IMR-90 (cell line): ENCODE results near the gene EFNB2. TPM values are rescaled to one million over a fixed set of nuclear protein-coding genes. Genes with fewer than 3 reads are reported as not detected.

Experiments used
- ATAC-seq: fragments of 200-7000 bp; cut with Tn5 transposase; 2 replicates; pipeline ENCODE4 v1.9.1; 2020; ENCODE audit warnings: low read depth, mild to moderate bottlenecking, moderate library complexity
- BruUV-seq: library from RNA; stranded (reverse); fragments of 400-500 nt; replicated peaks from 2 replicates; lab custom pipeline; 2021; lab: Mats Ljungman, UMichigan
- CTCF ChIA-PET: fragments of 300-600 bp; formaldehyde crosslinking; extraction: SDS; loops from one replicate; lab custom pipeline; 2021; ENCODE audit warnings: antibody characterized with exemption; lab: Yijun Ruan, JAX
- POLR2A ChIA-PET: fragments of 300-600 bp; sonication (Branson Sonifier 250); formaldehyde crosslinking; loops from one replicate; lab custom pipeline; 2022; ENCODE audit warnings: antibody characterized with exemption; ENCODE audit not compliant: unreplicated experiment; lab: Charles Lee
- DNase-seq: peaks from one replicate; pipeline ENCODE4 v3.0.0; 2013
- H2AFZ ChIP-seq: replicated peaks from 2 replicates; pipeline ENCODE3; 2013; ENCODE audit warnings: low read length, mild to moderate bottlenecking; ENCODE audit not compliant: poor library complexity
- H2AK5ac ChIP-seq: 2 replicates; pipeline ENCODE4 v1.6.1; 2013; ENCODE audit warnings: low read depth, low read length, inconsistent platforms
- H2AK9ac ChIP-seq: replicated peaks from 2 replicates; pipeline ENCODE3; 2013; ENCODE audit warnings: mild to moderate bottlenecking, low read depth, low read length, moderate library complexity; ENCODE audit not compliant: poor library complexity
- H2BK120ac ChIP-seq: 2 replicates; pipeline ENCODE4 v1.6.1; 2013; ENCODE audit warnings: low read depth, low read length, inconsistent platforms
- H2BK15ac ChIP-seq: 3 replicates; pipeline ENCODE4 v1.6.1; 2013; ENCODE audit warnings: low read depth, low read length, inconsistent platforms
- H2BK20ac ChIP-seq: 2 replicates; pipeline ENCODE4 v1.6.1; 2013; ENCODE audit warnings: low read depth, mild to moderate bottlenecking, inconsistent platforms, low read length, moderate library complexity
- H2BK5ac ChIP-seq: 2 replicates; pipeline ENCODE4 v1.6.1; 2013; ENCODE audit warnings: mild to moderate bottlenecking, low read depth, low read length, inconsistent platforms; ENCODE audit not compliant: poor library complexity, severe bottlenecking
- H3K14ac ChIP-seq: replicated peaks from 2 replicates; pipeline ENCODE4 v1.6.1; 2013; ENCODE audit warnings: low read depth, low read length, inconsistent platforms
- H3K18ac ChIP-seq: 2 replicates; pipeline ENCODE4 v1.6.1; 2013; ENCODE audit warnings: low read depth, low read length, control low read depth
- H3K23ac ChIP-seq: 2 replicates; pipeline ENCODE4 v1.6.1; 2013; ENCODE audit warnings: low read depth, low read length, inconsistent platforms
- H3K27ac ChIP-seq: 2 replicates; pipeline ENCODE4 v1.5.1; 2013; ENCODE audit warnings: mild to moderate bottlenecking, control low read depth, low read length; ENCODE audit not compliant: insufficient read depth
- H3K27me3 ChIP-seq: 2 replicates; pipeline ENCODE4 v1.6.1; 2013; ENCODE audit warnings: low read length; ENCODE audit not compliant: control insufficient read depth, insufficient read depth
- H3K36me3 ChIP-seq: 2 replicates; pipeline ENCODE4 v1.6.1; 2013; ENCODE audit warnings: low read length, mixed read lengths; ENCODE audit not compliant: control insufficient read depth, insufficient read depth
- H3K4ac ChIP-seq: 2 replicates; pipeline ENCODE4 v1.6.1; 2013; ENCODE audit warnings: low read depth, low read length, inconsistent platforms
- H3K4me1 ChIP-seq: 2 replicates; pipeline ENCODE4 v1.6.1; 2013; ENCODE audit warnings: low read length, mixed read lengths; ENCODE audit not compliant: control insufficient read depth, insufficient read depth
- H3K4me2 ChIP-seq: 2 replicates; pipeline ENCODE4 v1.6.1; 2013; ENCODE audit warnings: low read depth, mild to moderate bottlenecking, control low read depth, low read length, moderate library complexity
- H3K4me3 ChIP-seq: 2 replicates; pipeline ENCODE4 v1.5.1; 2013; ENCODE audit warnings: low read depth, mild to moderate bottlenecking, control low read depth, low read length, moderate library complexity; ENCODE audit not compliant: insufficient read depth
- H3K56ac ChIP-seq: 2 replicates; pipeline ENCODE4 v1.6.1; 2013; ENCODE audit warnings: low read length, inconsistent platforms; ENCODE audit not compliant: insufficient read depth; ENCODE audit errors: extremely low read depth
- H3K79me1 ChIP-seq, 2 experiments: 2 replicates each; pipeline ENCODE4 v1.6.1; 2013; ENCODE audit warnings: low read length in 2 of 2, inconsistent platforms in 1 of 2, low read depth in 1 of 2
- H3K9ac ChIP-seq: 2 replicates; pipeline ENCODE4 v1.6.1; 2013; ENCODE audit warnings: low read depth, low read length, control low read depth
- H3K9me1 ChIP-seq: 2 replicates; pipeline ENCODE4 v1.6.1; 2013; ENCODE audit warnings: low read length, inconsistent platforms; ENCODE audit not compliant: insufficient read depth
- H3K9me3 ChIP-seq: 2 replicates; pipeline ENCODE4 v1.6.1; 2013; ENCODE audit warnings: low read length; ENCODE audit not compliant: control insufficient read depth, insufficient read depth
- H4K20me1 ChIP-seq: 2 replicates; pipeline ENCODE4 v1.6.1; 2013; ENCODE audit warnings: low read length, inconsistent platforms; ENCODE audit not compliant: insufficient read depth
- H4K5ac ChIP-seq: 2 replicates; pipeline ENCODE4 v1.6.1; 2013; ENCODE audit warnings: mild to moderate bottlenecking, low read depth, low read length, control low read depth
- H4K8ac ChIP-seq, 2 experiments: 2 replicates each; pipeline ENCODE4 v1.6.1; 2013; ENCODE audit warnings: low read depth in 2 of 2, low read length in 2 of 2, control low read depth in 1 of 2, inconsistent platforms in 1 of 2
- H4K91ac ChIP-seq: 2 replicates; pipeline ENCODE4 v1.6.1; 2013; ENCODE audit warnings: low read depth, low read length, inconsistent platforms; ENCODE audit not compliant: insufficient read depth
- CTCF ChIP-seq: conservative IDR thresholded peaks from 2 replicates; pipeline ENCODE4 v1.5.1; 2012; ENCODE audit warnings: mild to moderate bottlenecking, low read depth, low read length, improper control_type of control experiment
- NFE2L2 ChIP-seq: fragments of 150-350 bp; IDR thresholded peaks from 2 replicates; pipeline ENCODE4 v1.6.1; 2016; ENCODE audit warnings: low read depth, mild to moderate bottlenecking, low read length
- RAD21 ChIP-seq: IDR thresholded peaks from 2 replicates; pipeline ENCODE4 v1.6.1; 2012; ENCODE audit warnings: low read length, improper control_type of control experiment
- SMC3 ChIP-seq: fragments of 150-350 bp; IDR thresholded peaks from 2 replicates; pipeline ENCODE4 v1.6.1; 2016; ENCODE audit warnings: low read depth, mild to moderate bottlenecking, antibody characterized with exemption, low read length, moderate library complexity
- WGBS, 2 experiments: methylation state at CpG; one replicate each; pipeline versions ENCODE4 v1.1.5 to v1.1.7; 2013; ENCODE audit warnings: missing lambda C conversion rate in 2 of 2; ENCODE audit not compliant: insufficient read length in 1 of 2; ENCODE audit errors: extremely low coverage in 2 of 2; 5-methylcytosine and 5-hydroxymethylcytosine counted together
- dilution Hi-C: fragments of 300-500 bp; cut with HindIII; formaldehyde crosslinking; loops from one replicate; pipeline ENCODE4 v1.14.3; 2018; ENCODE audit warnings: low sequenced_read_pairs; ENCODE audit not compliant: unreplicated experiment
- in situ Hi-C: fragments of 300-500 bp; cut with MboI; formaldehyde crosslinking; loops from 3 replicates; pipeline ENCODE4 v1.14.3; 2019; ENCODE audit warnings: low sequenced_read_pairs, inconsistent platforms, mixed read lengths
- intact Hi-C: fragments of 100-400 bp; cut with micrococcal nuclease; formaldehyde crosslinking; loops from 2 replicates; pipeline ENCODE4 v1.10.0; 2022
- polyA plus RNA-seq, 3 experiments: library from polyadenylated mRNA; depleted of rRNA; stranded (reverse); fragments of >200 nt; gene quantifications; 2 replicates each; pipeline ENCODE4 v1.2.3, GENCODE V29; 2012; ENCODE audit warnings: low replicate concordance in 1 of 3
- total RNA-seq: library from RNA; depleted of rRNA; stranded (reverse); fragments of >200 nt; gene quantifications from 2 replicates; pipeline ENCODE4 v1.2.3, GENCODE V29; 2012

EFNB2 gene
- total and polyA plus RNA-seq, 2 of the 4 experiments (the other 2 are of a cell fraction) = 5.4 to 6.0 TPM

- peak overlapping the region; percentile 45 for H4K91ac ChIP-seq
- peaks cover 20 to 50% of the 10 kb centered on the region in 2 experiments; a peak in 3 of 4 replicates for H3K79me1 ChIP-seq
- in situ Hi-C loops = loop anchor here (25.0 kb wide), 1 partner anchor 433 kb away; no protein-coding TSS in a partner anchor
- H3K9me3 ChIP-seq = no peaks in the 10 kb centered on the region
- peak overlapping the region; percentile 22; the same call in 1 of the 2 replicates for H3K27ac ChIP-seq
- no peak overlapping the region for H2AK9ac ChIP-seq
- no peak overlapping the region for H2BK5ac ChIP-seq
- TF ChIP-seq SMC3 (peak; percentile 74), NFE2L2 (no peak), CTCF (peak; percentile 73), RAD21 (peak; percentile 72)
- H3K4me2 ChIP-seq = peak overlapping the region; percentile 17; the same call in 1 of the 2 replicates
- ChIA-PET POLR2A (no interaction called here), CTCF (interaction anchor here (0.6 to 1.0 kb wide), 3 partner anchors 13 to 366 kb away, joined by 3 to 5 read pairs (median 3); no protein-coding TSS in a partner anchor)
- H3K36me3 ChIP-seq = no peaks in the 10 kb centered on the region
- ATAC-seq (peak; percentile 75), DNase-seq (peak; percentile 56)
- peak overlapping the region; percentile 53 for H2AK5ac ChIP-seq
- WGBS, 2 experiments = no CpG with 5 or more reads among the region's 12 CpGs
- no peak overlapping the region for H2BK20ac ChIP-seq
- dilution Hi-C loops = no loop called here
- peaks cover 3% of the 10 kb centered on the region; the same call in 1 of the 2 replicates for H3K9me1 ChIP-seq
- no peak overlapping the region for H2BK15ac ChIP-seq
- peak overlapping the region; percentile 30 for H3K18ac ChIP-seq
- peak overlapping the region; percentile 44 for H3K4ac ChIP-seq
- H3K27me3 ChIP-seq = no peaks in the 10 kb centered on the region
- H2AFZ ChIP-seq = peak overlapping the region; percentile 61
- H3K4me3 ChIP-seq = no peak overlapping the region
- H2BK120ac ChIP-seq = peak overlapping the region; percentile 24; the same call in 1 of the 2 replicates
- no peak overlapping the region for H3K23ac ChIP-seq
- intact Hi-C loops = loop anchor here (1.0 to 2.0 kb wide), 2 partner anchors 437 to 1380 kb away; no protein-coding TSS in a partner anchor
- BruUV-seq = no TSS peak
- H4K20me1 ChIP-seq = no peaks in the 10 kb centered on the region
- H3K4me1 ChIP-seq = peaks cover 6% of the 10 kb centered on the region
- H4K8ac ChIP-seq = peak overlapping the region; percentile 16 to 29; a peak in 1 of 4 replicates
- H3K14ac ChIP-seq = peak overlapping the region; percentile 43; the same call in 1 of the 2 replicates
- H3K9ac ChIP-seq = no peak overlapping the region
- peak overlapping the region; percentile 8; the same call in 1 of the 2 replicates for H4K5ac ChIP-seq
- no peak overlapping the region for H3K56ac ChIP-seq
These were observed 15.0 kb downstream of the EFNB2 start for GRCh38 chr13:106520251-106521054.
